Measurements from ENCODE around the gene ATN1. TPM values are rescaled to one million over a fixed set of nuclear protein-coding genes. Genes with fewer than 3 reads are reported as not detected.

ATN1 gene
- total and polyA plus RNA-seq, 2 of the 4 experiments (the other 2 are of a cell fraction), result 3.4 to 58.7 TPM

DNA sequence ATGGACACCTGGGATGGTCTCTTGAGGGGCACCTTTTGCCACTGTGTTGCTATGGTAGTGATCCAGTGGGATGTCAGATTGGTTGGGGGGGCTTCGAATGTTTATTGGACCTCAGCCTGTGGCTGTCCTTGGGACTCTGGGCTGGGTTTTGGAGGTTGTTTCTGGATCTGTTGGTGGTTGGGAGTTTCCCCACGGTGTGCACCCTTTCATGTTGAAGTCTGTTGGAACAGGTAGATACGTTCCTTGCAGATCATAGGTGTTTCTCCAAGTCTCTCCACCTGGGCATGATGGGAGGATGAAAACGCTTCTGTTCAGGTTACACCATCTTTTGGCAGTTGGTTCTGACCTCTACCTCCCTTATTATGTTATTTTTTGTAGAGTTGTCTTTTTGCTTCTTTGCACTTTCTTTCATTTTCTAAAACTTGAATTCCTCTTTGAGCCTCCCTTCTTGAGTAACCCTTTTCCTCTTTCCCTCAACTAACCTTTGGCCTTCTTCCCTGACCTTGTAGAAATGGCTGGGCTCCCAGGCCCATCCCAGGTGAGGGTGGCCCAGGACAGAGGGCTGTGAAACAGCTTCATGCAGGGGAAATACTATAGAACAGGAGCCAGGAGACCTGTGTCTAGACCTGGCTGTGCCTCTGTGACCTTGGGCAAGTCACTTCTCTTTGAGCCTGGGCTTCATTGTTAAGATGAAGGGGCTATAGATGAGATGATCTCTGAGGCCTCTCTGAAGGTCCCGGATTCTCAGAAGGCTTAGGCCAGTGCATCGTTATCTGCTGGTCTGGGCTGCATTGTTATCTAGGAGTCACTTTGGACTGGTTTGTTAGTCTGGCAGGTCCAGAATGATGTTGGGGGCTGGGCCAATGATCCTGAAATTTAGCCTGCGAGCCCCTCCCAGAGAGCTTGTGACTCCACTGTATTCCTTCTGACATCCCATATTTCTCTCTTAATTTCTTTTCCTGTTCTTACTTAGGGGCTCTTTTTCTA, 2.0 kb downstream of the ATN1 start:
- H2AK5ac ChIP-seq (ENCODE audit: low read depth, low read length), result peak overlapping the region; percentile 51; the same call in 1 of the 2 replicates
- H3K4me1 ChIP-seq (ENCODE audit: control insufficient read depth, insufficient read depth, low read length), result peaks cover 30% of the 10 kb centered on the region
- H3K4me2 ChIP-seq (ENCODE audit: low read depth, low read length), result peak overlapping the region; percentile 98
- H2BK5ac ChIP-seq (ENCODE audit: low read depth, low read length, poor library complexity, severe bottlenecking), result peak overlapping the region; percentile 89
- H3K79me1 ChIP-seq (ENCODE audit: low read depth in 1 of 2, low read length in 2 of 2), result peaks cover 12 to 60% of the 10 kb centered on the region in 2 experiments; a peak in 3 of 4 replicates
- DNase-seq (no peak), ATAC-seq (ENCODE audit: low read depth) (no peak)
- peak overlapping the region; percentile 93 for H3K4me3 ChIP-seq (ENCODE audit: insufficient read depth, low read depth, low read length)
- in situ Hi-C loops (cut with MboI; ENCODE audit: low sequenced_read_pairs), result no loop called here
- TF ChIP-seq MAFK (IDR thresholded peaks at IDR 0.05; ENCODE audit: low read depth, low read length) (no peak), SMC3 (IDR thresholded peaks at IDR 0.05; ENCODE audit: low read depth, low read length) (no peak)
- peaks cover 12% of the 10 kb centered on the region for H3K9me1 ChIP-seq (ENCODE audit: insufficient read depth, low read length)
- peaks cover 17% of the 10 kb centered on the region for H3K36me3 ChIP-seq (ENCODE audit: control insufficient read depth, insufficient read depth, low read length)
- dilution Hi-C loops (cut with HindIII; ENCODE audit: low sequenced_read_pairs, unreplicated experiment), result no loop called here
- BruUV-seq (replicated peaks), result no TSS peak
- H2BK120ac ChIP-seq (ENCODE audit: low read depth, low read length), result no peak overlapping the region
- H3K4ac ChIP-seq (ENCODE audit: low read depth, low read length), result peak overlapping the region; percentile 83; the same call in 1 of the 2 replicates
- H3K18ac ChIP-seq (ENCODE audit: low read depth, low read length), result no peak overlapping the region
- peak overlapping the region; percentile 76 for H3K9ac ChIP-seq (ENCODE audit: low read depth, low read length)
- H2AFZ ChIP-seq (replicated peaks; ENCODE audit: low read length, poor library complexity), result no peak overlapping the region
- H3K9me3 ChIP-seq (ENCODE audit: control insufficient read depth, insufficient read depth, low read length), result no peaks in the 10 kb centered on the region
- H3K14ac ChIP-seq (replicated peaks; ENCODE audit: low read depth, low read length), result peak overlapping the region; percentile 91
- H4K20me1 ChIP-seq (ENCODE audit: insufficient read depth, low read length), result peaks cover 58% of the 10 kb centered on the region
- no peak overlapping the region for H2BK20ac ChIP-seq (ENCODE audit: low read depth, low read length)
- no peaks in the 10 kb centered on the region for H3K27me3 ChIP-seq (ENCODE audit: control insufficient read depth, insufficient read depth, low read length)
- H3K56ac ChIP-seq (ENCODE audit: extremely low read depth, insufficient read depth, low read length), result peak overlapping the region; percentile 76
- intact Hi-C loops (cut with micrococcal nuclease), result no loop called here
- peak overlapping the region; percentile 94 for H2AK9ac ChIP-seq (replicated peaks; ENCODE audit: low read depth, low read length, poor library complexity)
- H2BK15ac ChIP-seq (ENCODE audit: low read depth, low read length), result no peak overlapping the region
- H4K8ac ChIP-seq (ENCODE audit: low read depth in 2 of 2, low read length in 2 of 2), result no peak overlapping the region
- peak overlapping the region; percentile 95 for H3K27ac ChIP-seq (ENCODE audit: insufficient read depth, low read length)
- peak overlapping the region; percentile 96 for H3K23ac ChIP-seq (ENCODE audit: low read depth, low read length)
- CTCF ChIA-PET, result interaction anchor here (1.0 kb wide), 1 partner anchor 57 kb away, joined by 3 read pairs; the partner anchor contains the start of gene SPSB2
- 57% methylated on average over 1 of the region's 7 CpGs; no CpG with 5 or more reads in 1 of the 2 experiments for WGBS, 2 experiments (ENCODE audit: extremely low coverage in 2 of 2, insufficient read length in 1 of 2)
- POLR2A ChIA-PET (ENCODE audit: unreplicated experiment), result no interaction called here
- no peak overlapping the region for H4K5ac ChIP-seq (ENCODE audit: low read depth, low read length)
- no peak overlapping the region for H4K91ac ChIP-seq (ENCODE audit: insufficient read depth, low read depth, low read length)

Measured in IMR-90 (cell line).